Prostate gland (tissue), 2 donors: Measurements from ENCODE around the gene B3GAT1. TPM values are rescaled to one million over a fixed set of nuclear protein-coding genes. Genes with fewer than 3 reads are reported as not detected.

Experiments
- DNase-seq: peaks from one replicate; pipeline ENCODE4 v3.0.0-alpha.2; 2019; ENCODE audit warnings: low spot score
- H3K27ac ChIP-seq, 2 donors: fragments of 200-600 bp; sonication (generic); 2 replicates each; pipeline ENCODE4 v1.5.1; 2017 to 2019
- H3K27me3 ChIP-seq: fragments of 200-600 bp; sonication (generic); replicated peaks from 2 replicates; pipeline ENCODE4 v1.5.1; 2019; ENCODE audit not compliant: insufficient read depth
- H3K36me3 ChIP-seq, 2 donors: fragments of 200-600 bp; sonication (generic); 1 replicate in 1 of 2; 2 replicates in 1 of 2; pipeline versions ENCODE4 v1.5.1 to v1.8.1; 2017 to 2019
- H3K4me1 ChIP-seq: fragments of 200-600 bp; sonication (generic); replicated peaks from 2 replicates; pipeline ENCODE4 v1.5.1; 2019
- H3K4me3 ChIP-seq, 2 donors: fragments of 200-600 bp; sonication (generic); 2 replicates each; pipeline ENCODE4 v1.5.1; 2017 to 2019
- H3K9me3 ChIP-seq: fragments of 200-600 bp; sonication (generic); 2 replicates; pipeline ENCODE4 v1.5.1; 2017
- POLR2A ChIP-seq: fragments of 450-650 bp; IDR thresholded peaks from one replicate; pipeline ENCODE4 v1.6.1; 2016; ENCODE audit warnings: antibody characterized with exemption, mild to moderate bottlenecking
- POLR2AphosphoS5 ChIP-seq: sonication (generic); formaldehyde crosslinking; IDR thresholded peaks from one replicate; pipeline ENCODE4 v1.6.1; 2017; ENCODE audit warnings: antibody characterized with exemption
- WGBS: methylation state at CpG from one replicate; pipeline ENCODE4 v1.1.5; 2018; 5-methylcytosine and 5-hydroxymethylcytosine counted together
- intact Hi-C: fragments of 100-400 bp; cut with DNase I; formaldehyde crosslinking; loops from one replicate; pipeline ENCODE4 v1.14.2; 2022
- total RNA-seq, 2 donors: library from RNA; depleted of rRNA; stranded (reverse); fragments of >200 nt; gene quantifications; one replicate each; pipeline ENCODE4 v1.1.0, GENCODE V29; 2016
- TF ChIP-seq, protein P1 (sequence below), 4 experiments: fragments of 200-600 bp in 2 of 4; fragments of 450-650 bp in 2 of 4; sonication (generic) in 2 of 4; IDR thresholded peaks; 1 replicate in 3 of 4; 2 replicates in 1 of 4; pipeline ENCODE4 v1.5.1; 2016 to 2019; ENCODE audit warnings: antibody characterized with exemption in 4 of 4, mild to moderate bottlenecking in 2 of 4, moderate library complexity in 2 of 4

Gene B3GAT1
- total RNA-seq, 2 donors from 2014 or later = 3.9 to 4.9 TPM

DNA sequence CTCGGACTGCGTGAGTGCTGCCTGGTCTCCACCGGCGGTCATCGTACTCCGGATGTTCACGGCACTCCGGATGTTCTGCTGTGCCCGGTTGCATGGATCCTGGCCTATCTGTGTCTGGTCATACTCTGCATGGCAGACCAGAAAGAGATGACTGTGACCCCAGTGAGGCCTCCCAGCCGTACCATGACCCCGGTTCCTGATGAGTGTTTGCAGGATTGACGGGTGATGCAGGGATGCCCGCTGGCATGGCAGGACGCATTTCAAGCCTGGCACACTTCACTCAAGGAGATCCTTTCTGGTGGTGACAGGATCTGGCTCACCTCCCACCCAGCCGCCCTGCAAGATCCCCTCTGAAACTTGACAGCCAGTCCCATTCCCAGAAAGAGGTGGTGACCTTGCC lies 74.0 kb downstream of the B3GAT1 start:
- no peak overlapping the region for H3K4me3 ChIP-seq
- no peaks in the 10 kb centered on the region for H3K4me1 ChIP-seq
- no peaks in the 10 kb centered on the region for H3K27me3 ChIP-seq
- H3K27ac ChIP-seq = no peak overlapping the region
- 96% methylated on average over 15 of the region's 15 CpGs for WGBS
- TF ChIP-seq POLR2AphosphoS5 (no peak), POLR2A (no peak)
- TF ChIP-seq, protein P1, sequence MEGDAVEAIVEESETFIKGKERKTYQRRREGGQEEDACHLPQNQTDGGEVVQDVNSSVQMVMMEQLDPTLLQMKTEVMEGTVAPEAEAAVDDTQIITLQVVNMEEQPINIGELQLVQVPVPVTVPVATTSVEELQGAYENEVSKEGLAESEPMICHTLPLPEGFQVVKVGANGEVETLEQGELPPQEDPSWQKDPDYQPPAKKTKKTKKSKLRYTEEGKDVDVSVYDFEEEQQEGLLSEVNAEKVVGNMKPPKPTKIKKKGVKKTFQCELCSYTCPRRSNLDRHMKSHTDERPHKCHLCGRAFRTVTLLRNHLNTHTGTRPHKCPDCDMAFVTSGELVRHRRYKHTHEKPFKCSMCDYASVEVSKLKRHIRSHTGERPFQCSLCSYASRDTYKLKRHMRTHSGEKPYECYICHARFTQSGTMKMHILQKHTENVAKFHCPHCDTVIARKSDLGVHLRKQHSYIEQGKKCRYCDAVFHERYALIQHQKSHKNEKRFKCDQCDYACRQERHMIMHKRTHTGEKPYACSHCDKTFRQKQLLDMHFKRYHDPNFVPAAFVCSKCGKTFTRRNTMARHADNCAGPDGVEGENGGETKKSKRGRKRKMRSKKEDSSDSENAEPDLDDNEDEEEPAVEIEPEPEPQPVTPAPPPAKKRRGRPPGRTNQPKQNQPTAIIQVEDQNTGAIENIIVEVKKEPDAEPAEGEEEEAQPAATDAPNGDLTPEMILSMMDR (IDR thresholded peaks at IDR 0.05) = no peak
- H3K36me3 ChIP-seq = no peaks in the 10 kb centered on the region
- intact Hi-C loops = loop anchor here (10.0 kb wide), 1 partner anchor 113 kb away; the partner anchor contains the start of genes NCAPD3 and VPS26B
- no peaks in the 10 kb centered on the region for H3K9me3 ChIP-seq
- no peak for DNase-seq

DNA sequence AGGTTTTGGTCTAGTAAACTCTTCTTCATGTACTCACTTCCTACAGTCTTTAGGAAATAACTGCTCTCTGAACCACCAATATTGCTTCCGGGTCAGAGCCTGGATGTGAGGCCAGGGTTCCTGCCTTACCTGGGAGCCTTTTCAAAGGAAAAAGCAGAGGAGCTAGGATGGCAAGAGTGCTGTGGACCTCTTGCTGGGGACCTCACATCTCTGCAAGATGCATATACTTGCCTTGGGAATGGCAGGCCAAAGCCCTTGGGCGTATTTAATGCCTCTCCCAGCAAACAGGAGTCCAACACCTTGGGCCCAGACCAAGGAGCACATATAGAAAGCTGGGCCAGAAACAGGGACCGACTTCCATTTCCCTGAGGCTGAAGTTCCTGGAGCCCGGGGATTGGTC lies 75.0 kb downstream of the B3GAT1 start:
- no peak for DNase-seq
- Histone ChIP-seq H3K27ac (no peak overlapping the region), H3K27me3 (no peaks in the 10 kb centered on the region), H3K4me3 (no peak overlapping the region), H3K9me3 (no peaks in the 10 kb centered on the region), H3K36me3 (no peaks in the 10 kb centered on the region), H3K4me1 (peaks cover 4% of the 10 kb centered on the region)
- TF ChIP-seq POLR2AphosphoS5 (no peak), POLR2A (no peak)
- TF ChIP-seq, protein P1 (IDR thresholded peaks at IDR 0.05) = no peak
- intact Hi-C loops = loop anchor here (10.0 kb wide), 1 partner anchor 112 kb away; the partner anchor contains the start of genes NCAPD3 and VPS26B
- WGBS = 90% methylated on average over 4 of the region's 4 CpGs

DNA sequence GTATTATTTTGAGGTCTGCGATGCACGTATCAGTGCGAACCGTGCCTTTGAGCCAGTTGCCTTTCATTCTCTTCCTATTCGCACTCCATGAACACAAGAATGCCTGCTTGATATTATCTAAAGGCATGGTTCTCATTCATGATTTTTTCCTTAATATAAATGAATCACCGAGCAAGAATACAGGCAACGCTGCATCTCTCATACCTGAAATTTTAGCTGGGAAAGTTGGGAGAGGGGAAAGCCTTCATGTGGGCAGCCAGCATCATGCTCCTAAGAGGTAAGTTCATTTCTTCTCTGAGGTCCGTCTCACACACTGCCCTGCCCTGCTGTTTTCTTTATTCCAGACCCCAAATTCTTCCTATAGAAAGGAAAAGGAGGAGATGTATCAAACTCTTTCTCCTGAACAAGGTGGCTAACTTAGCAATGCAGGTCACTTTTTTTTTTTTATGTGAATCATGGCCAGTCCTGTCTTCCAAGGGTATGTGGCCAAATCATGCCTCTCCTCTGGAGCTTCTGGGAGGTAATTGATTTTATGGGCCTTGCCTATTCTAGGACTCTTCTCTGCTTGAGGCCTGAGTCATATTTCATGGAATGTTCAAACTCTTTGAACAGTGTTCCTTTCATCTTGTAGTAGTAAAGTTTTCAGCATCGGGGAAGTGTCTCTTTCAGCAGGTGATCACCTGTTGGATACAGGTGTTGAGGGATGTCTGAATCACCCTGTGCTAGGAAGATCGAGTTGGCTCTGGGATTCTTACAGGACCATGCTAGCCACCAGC lies 77.1 kb downstream of the B3GAT1 start:
- no peaks in the 10 kb centered on the region for H3K27me3 ChIP-seq
- TF ChIP-seq POLR2AphosphoS5 = no peak
- TF ChIP-seq, protein P1 (IDR thresholded peaks at IDR 0.05) = no peak
- TF ChIP-seq POLR2A = no peak
- no peaks in the 10 kb centered on the region for H3K9me3 ChIP-seq
- H3K4me1 ChIP-seq = peaks cover 4% of the 10 kb centered on the region
- no peak for DNase-seq
- 76% methylated on average over 10 of the region's 10 CpGs for WGBS
- no peaks in the 10 kb centered on the region for H3K36me3 ChIP-seq
- no peak overlapping the region for H3K27ac ChIP-seq
- intact Hi-C loops = loop anchor here (10.0 kb wide), 1 partner anchor 110 kb away; the partner anchor contains the start of genes NCAPD3 and VPS26B
- H3K4me3 ChIP-seq = no peak overlapping the region

DNA sequence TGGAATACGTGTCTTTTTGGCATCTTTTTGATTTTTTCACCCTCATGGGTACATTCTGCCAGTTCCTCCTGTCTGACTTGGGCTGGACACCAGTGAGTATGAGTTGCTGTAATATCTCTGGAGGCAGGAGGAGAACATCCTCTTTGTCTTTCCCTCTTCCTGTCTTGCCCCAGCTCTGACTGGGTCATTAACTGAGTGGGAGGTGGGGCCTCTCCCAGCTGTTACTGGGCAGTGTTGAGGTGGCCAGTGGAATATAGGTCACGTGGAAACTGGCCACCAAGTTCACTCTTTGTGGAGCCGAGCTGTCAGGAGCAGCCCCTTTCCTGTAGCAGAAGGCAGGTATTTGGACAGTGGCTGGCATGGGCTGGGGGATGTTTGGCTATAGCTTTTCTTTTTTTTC lies 78.1 kb downstream of the B3GAT1 start:
- 86% methylated on average over 3 of the region's 3 CpGs for WGBS
- Histone ChIP-seq H3K9me3 (no peaks in the 10 kb centered on the region), H3K27ac (no peak overlapping the region), H3K36me3 (no peaks in the 10 kb centered on the region), H3K4me1 (peaks cover 4% of the 10 kb centered on the region), H3K4me3 (no peak overlapping the region), H3K27me3 (no peaks in the 10 kb centered on the region)
- no peak for DNase-seq
- intact Hi-C loops = loop anchor here (10.0 kb wide), 1 partner anchor 109 kb away; the partner anchor contains the start of genes NCAPD3 and VPS26B
- TF ChIP-seq POLR2A (no peak), POLR2AphosphoS5 (no peak)
- TF ChIP-seq, protein P1 (IDR thresholded peaks at IDR 0.05) = no peak
